SK-N-MC (cell line): ENCODE results near the gene ANKRD35.

Experiments
- EZH2 ChIP-seq: fragments of 200-600 bp; sonication (generic); IDR thresholded peaks from one replicate; pipeline ENCODE4 v1.6.1; 2017; ENCODE audit warnings: antibody characterized with exemption
- FOXP2 ChIP-seq: optimal IDR thresholded peaks from 2 replicates; pipeline ENCODE3; 2011; ENCODE audit warnings: mild to moderate bottlenecking, moderate library complexity; ENCODE audit not compliant: insufficient read depth; ENCODE audit errors: extremely low read length, control extremely low read depth
- POLR2AphosphoS5 ChIP-seq: IDR thresholded peaks from 2 replicates; pipeline ENCODE4 v1.6.1; 2012; ENCODE audit warnings: mild to moderate bottlenecking, low read depth, low read length, borderline replicate concordance

DNA sequence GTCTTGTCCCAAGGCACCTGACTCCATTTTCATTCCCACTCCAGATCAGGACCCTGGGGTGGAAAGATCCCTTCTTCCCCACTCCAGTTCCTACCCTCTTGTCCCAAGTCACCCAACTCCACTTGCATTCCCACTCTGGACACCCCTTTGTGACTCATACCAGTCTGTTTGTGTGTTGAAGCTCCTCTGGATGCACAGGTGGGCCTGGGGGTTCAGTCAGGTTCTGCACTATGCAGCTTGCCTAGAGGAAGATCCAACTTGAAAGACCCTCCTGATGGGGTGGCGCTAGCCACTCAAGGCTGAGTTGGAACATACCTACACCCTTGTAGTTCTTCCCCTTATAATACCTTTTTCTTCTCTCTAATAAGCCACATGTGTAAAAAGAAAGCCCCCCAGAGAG lies 9.8 kb upstream of the ANKRD35 start:
- TF ChIP-seq POLR2AphosphoS5 (no peak), EZH2 (no peak), FOXP2 (no peak)
